Measurements from ENCODE around the gene SLC38A9. TPM values are rescaled to one million over a fixed set of nuclear protein-coding genes. Genes with fewer than 3 reads are reported as not detected.
"Not testable (repeated sequence)": the region's sequence is repeated elsewhere in the genome, so short reads cannot be mapped to it uniquely, and the experiment has no call there.

The SLC38A9 gene
- total RNA-seq, 1 donor from 2014 or later = 36.6 TPM

- H3K36me3 Mint-ChIP-seq = no peaks in the 10 kb centered on the region
- no peak overlapping the region for H3K27ac Mint-ChIP-seq
Measured at GRCh38 chr5:55734658-55735057, 22.5 kb upstream of the SLC38A9 start.

GRCh38 chr5:55732585-55732984, 20.5 kb upstream of the SLC38A9 start:
- no peak for DNase-seq (ENCODE audit: extremely low spot score, unreplicated experiment)
- no peaks in the 10 kb centered on the region for H3K4me1 Mint-ChIP-seq (ENCODE audit: unreplicated experiment)
- H3K4me3 Mint-ChIP-seq = no peak overlapping the region
- TF ChIP-seq CTCF (conservative IDR thresholded peaks at IDR 0.05) = no peak
- no peaks in the 10 kb centered on the region for H3K9me3 Mint-ChIP-seq
- no peaks in the 10 kb centered on the region for H3K36me3 Mint-ChIP-seq
- no peaks in the 10 kb centered on the region for H3K27me3 Mint-ChIP-seq
- no peak overlapping the region for H3K27ac Mint-ChIP-seq

More at GRCh38 chr5:55734658-55735057, 22.5 kb upstream of the SLC38A9 start:
- no peaks in the 10 kb centered on the region for H3K27me3 Mint-ChIP-seq
- no peak for TF ChIP-seq CTCF (conservative IDR thresholded peaks at IDR 0.05)
- H3K4me3 Mint-ChIP-seq = no peak overlapping the region
- DNase-seq (ENCODE audit: extremely low spot score, unreplicated experiment) = no peak
- no peaks in the 10 kb centered on the region for H3K4me1 Mint-ChIP-seq (ENCODE audit: unreplicated experiment)
- H3K9me3 Mint-ChIP-seq = no peaks in the 10 kb centered on the region

GRCh38 chr5:55731848-55732247, 19.7 kb upstream of the SLC38A9 start:
- no peak overlapping the region for H3K27ac Mint-ChIP-seq
- H3K9me3 Mint-ChIP-seq = no peaks in the 10 kb centered on the region
- H3K4me3 Mint-ChIP-seq = no peak overlapping the region
- no peak for TF ChIP-seq CTCF (conservative IDR thresholded peaks at IDR 0.05)
- no peak for DNase-seq (ENCODE audit: extremely low spot score, unreplicated experiment)
- no peaks in the 10 kb centered on the region for H3K36me3 Mint-ChIP-seq
- H3K27me3 Mint-ChIP-seq = no peaks in the 10 kb centered on the region
- no peaks in the 10 kb centered on the region for H3K4me1 Mint-ChIP-seq (ENCODE audit: unreplicated experiment)

- Mint-ChIP-seq H3K27me3 (no peaks in the 10 kb centered on the region), H3K9me3 (no peaks in the 10 kb centered on the region), H3K4me3 (no peak overlapping the region), H3K27ac (no peak overlapping the region), H3K4me1 (ENCODE audit: unreplicated experiment) (no peaks in the 10 kb centered on the region), H3K36me3 (no peaks in the 10 kb centered on the region)
- DNase-seq (ENCODE audit: extremely low spot score, unreplicated experiment) = no peak
- no peak for TF ChIP-seq CTCF (conservative IDR thresholded peaks at IDR 0.05)
Measured at GRCh38 chr5:55724281-55724680, 12.2 kb upstream of the SLC38A9 start.

- H3K9me3 Mint-ChIP-seq = peaks cover 14% of the 10 kb centered on the region
- H3K36me3 Mint-ChIP-seq = no peaks in the 10 kb centered on the region
- no peaks in the 10 kb centered on the region for H3K4me1 Mint-ChIP-seq (ENCODE audit: unreplicated experiment)
- H3K4me3 Mint-ChIP-seq = no peak overlapping the region
- no peak for DNase-seq (ENCODE audit: extremely low spot score, unreplicated experiment)
- TF ChIP-seq CTCF (conservative IDR thresholded peaks at IDR 0.05) = no peak
- H3K27ac Mint-ChIP-seq = no peak overlapping the region
- H3K27me3 Mint-ChIP-seq = no peaks in the 10 kb centered on the region
Measured at GRCh38 chr5:55720188-55720703, 8.1 kb upstream of the SLC38A9 start.

GRCh38 chr5:55719026-55719425, 6.9 kb upstream of the SLC38A9 start:
- DNase-seq (ENCODE audit: extremely low spot score, unreplicated experiment); H3K27me3 Mint-ChIP-seq; H3K36me3 Mint-ChIP-seq; H3K27ac Mint-ChIP-seq; H3K4me1 Mint-ChIP-seq (ENCODE audit: unreplicated experiment); H3K4me3 Mint-ChIP-seq: not testable (repeated sequence)
- H3K9me3 Mint-ChIP-seq = peaks cover 16% of the 10 kb centered on the region

Data from type B pancreatic cell (in vitro differentiated cells).